Progenitor cell of endocrine pancreas (in vitro differentiated cells): ENCODE data around the gene HSPA14. TPM values are rescaled to one million over a fixed set of nuclear protein-coding genes. Genes with fewer than 3 reads are reported as not detected.

ENCODE experiments used
- DNase-seq: peaks from one replicate; pipeline ENCODE4 v3.0.0; 2021; ENCODE audit warnings: low spot score; ENCODE audit not compliant: unreplicated experiment
- H3K27ac Mint-ChIP-seq: 2 replicates; pipeline ENCODE4 v1.8.0; 2021; ENCODE audit warnings: mild to moderate bottlenecking, moderate library complexity, mixed read lengths
- H3K27me3 Mint-ChIP-seq: 2 replicates; pipeline ENCODE4 v1.8.0; 2021; ENCODE audit warnings: mixed read lengths
- H3K36me3 Mint-ChIP-seq: 2 replicates; pipeline ENCODE4 v1.8.0; 2022; ENCODE audit warnings: mixed read lengths; ENCODE audit not compliant: insufficient read depth
- H3K4me1 Mint-ChIP-seq: 2 replicates; pipeline ENCODE4 v1.8.0; 2021; ENCODE audit warnings: low read depth, mixed read lengths
- H3K4me3 Mint-ChIP-seq: 2 replicates; pipeline ENCODE4 v1.8.0; 2021; ENCODE audit warnings: low read depth, mild to moderate bottlenecking, moderate library complexity, mixed read lengths
- H3K9me3 Mint-ChIP-seq: 2 replicates; pipeline ENCODE4 v1.8.0; 2021; ENCODE audit warnings: low read depth, mixed read lengths
- CTCF ChIP-seq: fragments of 200-600 bp; sonication (generic); IDR thresholded peaks from one replicate; pipeline ENCODE4 v1.5.0; 2021; ENCODE audit warnings: antibody characterized with exemption, mild to moderate bottlenecking; ENCODE audit not compliant: unreplicated experiment
- total RNA-seq: library from RNA; stranded (reverse); gene quantifications from 2 replicates; pipeline ENCODE4 v1.2.1, GENCODE V29; 2021

The HSPA14 gene
- total RNA-seq, 1 donor from 2014 or later, result 15.2 TPM

GRCh38 chr10:14918964-14919363 lies 80.9 kb downstream of the HSPA14 start:
- H3K36me3 Mint-ChIP-seq, result peaks cover 77% of the 10 kb centered on the region
- H3K9me3 Mint-ChIP-seq, result peaks cover 30% of the 10 kb centered on the region
- no peaks in the 10 kb centered on the region for H3K27me3 Mint-ChIP-seq
- H3K4me1 Mint-ChIP-seq, result no peaks in the 10 kb centered on the region
- no peak overlapping the region for H3K27ac Mint-ChIP-seq
- H3K4me3 Mint-ChIP-seq, result no peak overlapping the region
- no peak for DNase-seq
- no peak for TF ChIP-seq CTCF

Other genes with a start within 250 kb of the HSPA14 start
- gene FAM107B, start 63.4 kb upstream of the HSPA14 start, total RNA-seq, result 82.2 and 87.4 TPM in 2 replicates
- 1.3 and 2.3 TPM in 2 replicates for gene CDNF, start 269 bp upstream of the HSPA14 start, total RNA-seq
- 15.7 and 16.0 TPM in 2 replicates for gene MSANTD7, start within 50 bp of the HSPA14 start, total RNA-seq
- 38.4 and 39.9 TPM in 2 replicates for gene SUV39H2, start 40.6 kb downstream of the HSPA14 start, total RNA-seq
- gene DCLRE1C, start 115.8 kb downstream of the HSPA14 start, total RNA-seq, result 13.5 and 13.8 TPM in 2 replicates
- gene MEIG1, start 121.1 kb downstream of the HSPA14 start, total RNA-seq, result 1.6 and 3.0 TPM in 2 replicates
- not detected in 2 replicates for gene OLAH, start 205.6 kb downstream of the HSPA14 start, total RNA-seq